Nephron (organoid): Measurements from ENCODE around the gene YBX1.

Experiments used
- H3K27ac Mint-ChIP-seq, 3 experiments: 2 replicates each; pipeline ENCODE4 v1.8.0; 2020; ENCODE audit warnings: mixed read lengths in 3 of 3, mild to moderate bottlenecking in 2 of 3, moderate library complexity in 1 of 3
- H3K27me3 Mint-ChIP-seq: 2 replicates; pipeline ENCODE4 v1.8.0; 2021; ENCODE audit warnings: low read depth, mild to moderate bottlenecking, moderate library complexity, mixed read lengths
- H3K36me3 Mint-ChIP-seq: 2 replicates; pipeline ENCODE4 v1.8.0; 2020; ENCODE audit warnings: low read depth, mixed read lengths
- H3K4me1 Mint-ChIP-seq: 2 replicates; pipeline ENCODE4 v1.8.0; 2020; ENCODE audit warnings: mixed read lengths
- H3K4me3 Mint-ChIP-seq, 3 experiments: 2 replicates each; pipeline ENCODE4 v1.8.0; 2020; ENCODE audit warnings: mild to moderate bottlenecking in 3 of 3, mixed read lengths in 3 of 3, moderate library complexity in 2 of 3
- H3K9me3 Mint-ChIP-seq: 2 replicates; pipeline ENCODE4 v1.8.0; 2020; ENCODE audit warnings: mixed read lengths
- TF ChIP-seq, protein P1 (sequence below), 3 experiments: fragments of 200-600 bp; sonication (generic); IDR thresholded peaks; one replicate each; pipeline ENCODE4 v1.5.0; 2021; ENCODE audit warnings: antibody characterized with exemption in 3 of 3; ENCODE audit not compliant: unreplicated experiment in 3 of 3

Gene YBX1

GRCh38 chr1:42682739-42683531 lies 717 bp downstream of the YBX1 start:
- Mint-ChIP-seq H3K36me3 (peaks cover 23% of the 10 kb centered on the region), H3K4me1 (peaks cover 73% of the 10 kb centered on the region), H3K27ac (peak overlapping the region; percentile 87 to 98 (median 95)), H3K4me3 (peak overlapping the region; percentile 94 to 100 (median 97)), H3K27me3 (no peaks in the 10 kb centered on the region), H3K9me3 (no peaks in the 10 kb centered on the region)
- TF ChIP-seq, protein P1, sequence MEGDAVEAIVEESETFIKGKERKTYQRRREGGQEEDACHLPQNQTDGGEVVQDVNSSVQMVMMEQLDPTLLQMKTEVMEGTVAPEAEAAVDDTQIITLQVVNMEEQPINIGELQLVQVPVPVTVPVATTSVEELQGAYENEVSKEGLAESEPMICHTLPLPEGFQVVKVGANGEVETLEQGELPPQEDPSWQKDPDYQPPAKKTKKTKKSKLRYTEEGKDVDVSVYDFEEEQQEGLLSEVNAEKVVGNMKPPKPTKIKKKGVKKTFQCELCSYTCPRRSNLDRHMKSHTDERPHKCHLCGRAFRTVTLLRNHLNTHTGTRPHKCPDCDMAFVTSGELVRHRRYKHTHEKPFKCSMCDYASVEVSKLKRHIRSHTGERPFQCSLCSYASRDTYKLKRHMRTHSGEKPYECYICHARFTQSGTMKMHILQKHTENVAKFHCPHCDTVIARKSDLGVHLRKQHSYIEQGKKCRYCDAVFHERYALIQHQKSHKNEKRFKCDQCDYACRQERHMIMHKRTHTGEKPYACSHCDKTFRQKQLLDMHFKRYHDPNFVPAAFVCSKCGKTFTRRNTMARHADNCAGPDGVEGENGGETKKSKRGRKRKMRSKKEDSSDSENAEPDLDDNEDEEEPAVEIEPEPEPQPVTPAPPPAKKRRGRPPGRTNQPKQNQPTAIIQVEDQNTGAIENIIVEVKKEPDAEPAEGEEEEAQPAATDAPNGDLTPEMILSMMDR (IDR thresholded peaks at IDR 0.05; ENCODE audit: unreplicated experiment in 3 of 3): no peak

DNA sequence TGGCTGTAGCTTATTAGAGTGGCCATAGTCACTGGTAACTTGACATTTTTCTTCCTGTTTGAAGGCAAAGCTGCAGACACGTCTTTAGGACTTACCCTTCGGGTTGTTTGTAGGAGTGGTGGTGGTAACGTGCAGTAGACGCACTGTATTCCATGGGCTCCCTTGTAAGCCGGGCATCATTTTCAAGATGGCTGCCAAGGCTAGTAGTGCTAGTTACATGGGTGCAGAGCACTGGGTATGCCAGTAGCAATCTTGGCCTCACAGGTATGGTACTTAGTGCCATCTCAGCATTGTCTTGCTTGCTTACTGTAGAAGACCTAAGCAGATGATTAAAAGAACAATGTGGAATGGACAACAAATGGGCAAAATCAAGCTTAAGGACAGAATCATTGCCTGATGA lies 1.9 kb downstream of the YBX1 start:
- Mint-ChIP-seq H3K4me3 (peak overlapping the region; percentile 94 to 100 (median 97)), H3K27me3 (no peaks in the 10 kb centered on the region)

DNA sequence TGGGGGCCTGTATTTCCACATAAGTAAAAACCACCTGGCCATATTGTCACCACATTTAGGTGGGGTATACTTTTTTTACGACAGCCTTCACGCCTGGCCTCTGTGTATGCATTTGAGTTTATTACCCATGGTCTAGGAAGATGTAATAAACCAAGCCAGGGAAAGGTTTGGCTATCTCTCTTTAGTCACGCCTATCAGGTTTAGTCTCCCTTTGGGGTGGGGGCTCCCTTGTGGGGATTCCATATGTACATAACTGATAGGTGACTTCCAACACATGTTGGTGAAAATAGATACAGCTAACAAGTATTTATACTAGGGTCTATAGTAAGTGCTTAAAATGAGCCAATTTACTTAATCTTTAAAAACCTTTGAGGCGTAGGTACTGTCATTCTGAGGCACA lies 4.2 kb downstream of the YBX1 start:
- H3K27ac Mint-ChIP-seq: no peak overlapping the region
- peaks cover 79% of the 10 kb centered on the region for H3K4me1 Mint-ChIP-seq
- H3K9me3 Mint-ChIP-seq: no peaks in the 10 kb centered on the region
- TF ChIP-seq, protein P1 (IDR thresholded peaks at IDR 0.05; ENCODE audit: unreplicated experiment in 3 of 3): no peak
- no peaks in the 10 kb centered on the region for H3K27me3 Mint-ChIP-seq
- H3K36me3 Mint-ChIP-seq: peaks cover 26% of the 10 kb centered on the region
- H3K4me3 Mint-ChIP-seq: peak overlapping the region in 2 of 3 experiments; percentile 32 to 65

More for the DNA sequence above, 1.9 kb downstream of the YBX1 start:
- Mint-ChIP-seq H3K4me1 (peaks cover 76% of the 10 kb centered on the region), H3K36me3 (peaks cover 26% of the 10 kb centered on the region), H3K9me3 (no peaks in the 10 kb centered on the region), H3K27ac (peak overlapping the region; percentile 87 to 95 (median 90))
- TF ChIP-seq, protein P1 (IDR thresholded peaks at IDR 0.05; ENCODE audit: unreplicated experiment in 3 of 3): no peak

DNA sequence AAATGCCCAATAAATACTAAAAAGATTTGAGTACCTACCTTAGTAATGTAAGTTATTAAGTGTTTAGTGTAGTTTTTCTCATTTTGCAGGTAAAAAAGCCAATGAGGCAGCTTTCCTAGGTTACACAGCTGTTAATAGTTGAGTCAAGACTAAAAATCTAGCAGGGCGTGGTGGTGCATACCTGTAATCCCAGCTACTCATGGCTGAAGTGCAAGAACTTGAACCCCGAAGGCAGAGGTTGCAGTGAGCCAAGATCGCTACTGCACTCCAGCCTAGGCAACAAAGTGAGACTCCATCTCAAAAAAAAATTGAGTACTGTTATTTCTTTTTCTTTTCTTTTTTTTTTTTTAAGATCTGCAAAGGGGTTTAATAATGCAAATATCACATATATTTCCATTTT lies 7.7 kb downstream of the YBX1 start:
- no peak overlapping the region for H3K4me3 Mint-ChIP-seq
- H3K9me3 Mint-ChIP-seq: no peaks in the 10 kb centered on the region
- no peaks in the 10 kb centered on the region for H3K27me3 Mint-ChIP-seq
- peak overlapping the region in 1 of 3 experiments; percentile 34 for H3K27ac Mint-ChIP-seq
- TF ChIP-seq, protein P1 (IDR thresholded peaks at IDR 0.05; ENCODE audit: unreplicated experiment in 3 of 3): no peak
- H3K4me1 Mint-ChIP-seq: peaks cover 75% of the 10 kb centered on the region
- H3K36me3 Mint-ChIP-seq: peaks cover 33% of the 10 kb centered on the region

- H3K36me3 Mint-ChIP-seq: peaks cover 40% of the 10 kb centered on the region
- H3K27me3 Mint-ChIP-seq: no peaks in the 10 kb centered on the region
- peaks cover 68% of the 10 kb centered on the region for H3K4me1 Mint-ChIP-seq
- H3K27ac Mint-ChIP-seq: peak overlapping the region in 1 of 3 experiments; percentile 81
- no peak overlapping the region for H3K4me3 Mint-ChIP-seq
- TF ChIP-seq, protein P1 (IDR thresholded peaks at IDR 0.05; ENCODE audit: unreplicated experiment in 3 of 3): peak in 1 of 3 experiments; percentile 15
- no peaks in the 10 kb centered on the region for H3K9me3 Mint-ChIP-seq
Measured at GRCh38 chr1:42690477-42691156, 8.4 kb downstream of the YBX1 start.
